Liver (tissue), 9 donors: ENCODE results near the gene ZNF160. TPM values are rescaled to one million over a fixed set of nuclear protein-coding genes. Genes with fewer than 3 reads are reported as not detected.

Experiments
- DNase-seq: peaks from one replicate; pipeline ENCODE4 v3.0.0-alpha.2; 2017; ENCODE audit warnings: low spot score
- H3K27ac ChIP-seq, 2 donors: one replicate each; pipeline ENCODE4 v1.7.0; 2013; ENCODE audit warnings: inconsistent platforms in 2 of 2, low read length in 2 of 2, control low read depth in 1 of 2, low read depth in 1 of 2, mild to moderate bottlenecking in 1 of 2
- H3K27me3 ChIP-seq, 4 donors: one replicate each; pipeline versions ENCODE4 v1.6.1 to v1.7.0; 2013; ENCODE audit warnings: low read length in 3 of 4, inconsistent platforms in 1 of 4, mild to moderate bottlenecking in 1 of 4, moderate library complexity in 1 of 4; ENCODE audit not compliant: control insufficient read depth in 4 of 4, insufficient read depth in 4 of 4
- H3K36me3 ChIP-seq, 4 donors: one replicate each; pipeline versions ENCODE4 v1.6.1 to v1.7.0; 2013; ENCODE audit warnings: low read length in 3 of 4, mild to moderate bottlenecking in 3 of 4, low read depth in 1 of 4, moderate library complexity in 1 of 4; ENCODE audit not compliant: control insufficient read depth in 4 of 4, insufficient read depth in 3 of 4
- H3K4me1 ChIP-seq, 4 donors: one replicate each; pipeline versions ENCODE4 v1.6.1 to v1.7.0; 2013; ENCODE audit warnings: low read length in 3 of 4, mild to moderate bottlenecking in 3 of 4, moderate library complexity in 1 of 4; ENCODE audit not compliant: control insufficient read depth in 4 of 4, insufficient read depth in 4 of 4
- H3K4me3 ChIP-seq, 3 donors: one replicate each; pipeline versions ENCODE4 v1.6.1 to v1.7.0; 2013; ENCODE audit warnings: low read length in 3 of 3, control low read depth in 1 of 3, low read depth in 1 of 3, mild to moderate bottlenecking in 1 of 3
- H3K9ac ChIP-seq, 2 donors: one replicate each; pipeline ENCODE4 v1.7.0; 2013; ENCODE audit warnings: low read length in 2 of 2, mild to moderate bottlenecking in 2 of 2, moderate library complexity in 2 of 2, control low read depth in 1 of 2, low read depth in 1 of 2
- H3K9me3 ChIP-seq, 4 donors: one replicate each; pipeline versions ENCODE4 v1.6.1 to v1.7.0; 2013; ENCODE audit warnings: low read length in 3 of 4; ENCODE audit not compliant: control insufficient read depth in 4 of 4
- ATF3 ChIP-seq: IDR thresholded peaks from 2 replicates; pipeline ENCODE4 v1.6.1; 2016; ENCODE audit warnings: antibody characterized with exemption
- EGR1 ChIP-seq, 2 donors: IDR thresholded peaks; 2 replicates each; pipeline ENCODE4 v1.6.1; 2016 to 2018; ENCODE audit warnings: antibody characterized with exemption in 2 of 2, low read depth in 2 of 2
- FOXA1 ChIP-seq: IDR thresholded peaks from 2 replicates; pipeline ENCODE4 v1.6.1; 2016; ENCODE audit warnings: antibody characterized with exemption
- FOXA2 ChIP-seq: IDR thresholded peaks from 2 replicates; pipeline ENCODE4 v1.6.1; 2016; ENCODE audit warnings: antibody characterized with exemption
- GABPA ChIP-seq, 2 donors: IDR thresholded peaks in 1 of 2; conservative IDR thresholded peaks in 1 of 2; 2 replicates each; pipeline ENCODE4 v1.6.1; 2016; ENCODE audit warnings: antibody characterized with exemption in 2 of 2, mild to moderate bottlenecking in 1 of 2, moderate library complexity in 1 of 2
- HNF4A ChIP-seq, 2 donors: conservative IDR thresholded peaks; 2 replicates each; pipeline ENCODE4 v1.6.1; 2016; ENCODE audit warnings: antibody characterized with exemption in 2 of 2, mild to moderate bottlenecking in 2 of 2
- HNF4G ChIP-seq: IDR thresholded peaks from 2 replicates; pipeline ENCODE4 v1.6.1; 2016; ENCODE audit warnings: antibody characterized with exemption
- NR2F2 ChIP-seq: IDR thresholded peaks from 2 replicates; pipeline ENCODE4 v1.6.1; 2016; ENCODE audit warnings: antibody characterized with exemption
- RAD21 ChIP-seq, 2 donors: IDR thresholded peaks; 2 replicates each; pipeline ENCODE4 v1.6.1; 2016; ENCODE audit warnings: antibody characterized with exemption in 2 of 2, mild to moderate bottlenecking in 2 of 2
- RXRA ChIP-seq, 2 donors: IDR thresholded peaks; 2 replicates each; pipeline ENCODE4 v1.6.1; 2017 to 2018; ENCODE audit warnings: antibody characterized with exemption in 2 of 2, mild to moderate bottlenecking in 1 of 2
- SP1 ChIP-seq: IDR thresholded peaks from 2 replicates; pipeline ENCODE4 v1.6.1; 2018; ENCODE audit warnings: antibody characterized with exemption, mild to moderate bottlenecking
- TAF1 ChIP-seq: conservative IDR thresholded peaks from 2 replicates; pipeline ENCODE4 v1.6.1; 2016; ENCODE audit warnings: antibody characterized with exemption, mild to moderate bottlenecking
- ZBTB33 ChIP-seq: IDR thresholded peaks from 2 replicates; pipeline ENCODE4 v1.6.1; 2016; ENCODE audit warnings: antibody characterized with exemption
- WGBS: extraction: QIAGEN DNeasy Blood & Tissue Kit; methylation state at CpG from one replicate; pipeline ENCODE4 v1.1.7; 2013; 5-methylcytosine and 5-hydroxymethylcytosine counted together
- polyA plus RNA-seq, 2 donors: library from polyadenylated mRNA; stranded (reverse) in 1 of 2; unstranded in 1 of 2; fragments of 200-250 nt in 1 of 2; fragments of >200 nt in 1 of 2; fragmentation: Nextera tagmentation in 1 of 2; extraction: Ambion mirVana in 1 of 2; gene quantifications; one replicate each; pipeline versions ENCODE4 v1.2.1 to v1.2.3, GENCODE V29; 2013 to 2015
- total RNA-seq, 2 donors: library from RNA; depleted of rRNA; stranded (reverse); fragments of >200 nt; gene quantifications; one replicate each; pipeline ENCODE4 v1.2.3, GENCODE V29; 2014
- TF ChIP-seq, protein P1 (sequence below): IDR thresholded peaks from 2 replicates; pipeline ENCODE4 v1.6.1; 2016; ENCODE audit warnings: antibody characterized with exemption, mild to moderate bottlenecking
- TF ChIP-seq, protein P2 (sequence below): fragments of 150-350 bp; IDR thresholded peaks from 2 replicates; pipeline ENCODE4 v1.5.1; 2017; ENCODE audit warnings: improper control_type of control experiment, low read depth, low read length; ENCODE audit not compliant: missing input control
- TF ChIP-seq, protein P3 (sequence below): IDR thresholded peaks from 2 replicates; pipeline ENCODE4 v1.6.1; 2016; ENCODE audit warnings: antibody characterized with exemption
- donor health status: healthy.
- donor health status: healthy.
- donor health status: healthy.
- donor health status: healthy.
- donor health status: healthy.

Gene ZNF160
- total and polyA plus RNA-seq, 4 donors: 6.3 to 30.1 (median 8.0) TPM

DNA sequence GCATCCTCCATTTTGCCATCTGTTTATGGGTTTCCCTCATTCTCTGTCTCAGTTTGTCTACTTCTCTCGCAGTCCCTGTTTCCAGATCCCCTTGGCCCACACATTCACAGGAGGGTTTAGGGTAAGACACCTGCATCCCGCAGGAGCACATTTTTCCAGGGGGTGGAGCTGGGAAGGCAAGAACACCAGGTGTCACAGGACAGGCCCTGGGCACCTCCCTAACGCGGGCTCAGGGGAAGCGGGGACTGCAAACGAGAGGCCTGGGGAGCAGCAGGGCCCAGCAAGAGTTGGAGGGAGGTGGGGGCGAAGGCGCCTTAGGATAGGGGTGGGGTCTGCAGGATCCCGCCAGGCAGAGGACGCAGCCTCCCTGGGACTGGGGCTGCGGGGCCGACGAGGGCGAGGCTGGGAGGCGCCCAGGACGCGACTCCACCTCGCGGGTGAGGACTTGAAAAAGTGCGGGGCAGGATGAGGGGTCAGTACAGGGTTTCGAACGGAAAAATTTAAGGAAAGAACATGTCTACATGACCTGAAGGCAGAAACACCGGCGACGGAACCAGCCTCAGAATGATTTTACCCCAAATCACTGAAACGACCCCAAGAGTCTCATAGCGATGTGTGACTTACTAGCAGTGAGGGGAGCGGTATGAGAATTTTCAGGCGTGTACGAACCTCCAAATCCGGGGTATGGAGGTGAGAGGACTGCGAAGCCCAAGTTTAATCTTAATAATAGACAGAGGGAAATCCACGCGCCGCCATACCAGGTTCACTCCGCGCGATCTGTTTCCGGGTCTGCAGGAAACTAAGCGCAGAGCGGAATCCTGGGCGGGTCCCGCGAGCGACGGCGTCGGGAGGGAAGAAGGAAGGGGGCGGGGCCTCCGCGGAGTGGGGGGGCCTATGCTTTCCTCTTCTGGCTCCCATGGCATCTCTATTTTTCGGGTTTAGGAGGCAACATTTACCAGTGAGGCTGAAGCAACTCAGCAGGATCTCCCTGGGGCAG lies 65.8 kb downstream of the ZNF160 start:
- H3K36me3 ChIP-seq: no peaks in the 10 kb centered on the region
- H3K4me1 ChIP-seq: no peaks in the 10 kb centered on the region
- peaks cover 13 to 61% (median 17%) of the 10 kb centered on the region in 4 donors for H3K9me3 ChIP-seq
- peak; percentile 61 for DNase-seq
- H3K27me3 ChIP-seq: peaks cover 0 to 8% (median 1%) of the 10 kb centered on the region in 4 donors
- 21% methylated on average over 52 of the region's 52 CpGs for WGBS
- no peak for TF ChIP-seq GABPA (IDR thresholded peaks at IDR 0.05 in 1 of 2, conservative IDR thresholded peaks at IDR 0.05 in 1 of 2)
- no peak for TF ChIP-seq RAD21 (IDR thresholded peaks at IDR 0.05)
- TF ChIP-seq, protein P1, sequence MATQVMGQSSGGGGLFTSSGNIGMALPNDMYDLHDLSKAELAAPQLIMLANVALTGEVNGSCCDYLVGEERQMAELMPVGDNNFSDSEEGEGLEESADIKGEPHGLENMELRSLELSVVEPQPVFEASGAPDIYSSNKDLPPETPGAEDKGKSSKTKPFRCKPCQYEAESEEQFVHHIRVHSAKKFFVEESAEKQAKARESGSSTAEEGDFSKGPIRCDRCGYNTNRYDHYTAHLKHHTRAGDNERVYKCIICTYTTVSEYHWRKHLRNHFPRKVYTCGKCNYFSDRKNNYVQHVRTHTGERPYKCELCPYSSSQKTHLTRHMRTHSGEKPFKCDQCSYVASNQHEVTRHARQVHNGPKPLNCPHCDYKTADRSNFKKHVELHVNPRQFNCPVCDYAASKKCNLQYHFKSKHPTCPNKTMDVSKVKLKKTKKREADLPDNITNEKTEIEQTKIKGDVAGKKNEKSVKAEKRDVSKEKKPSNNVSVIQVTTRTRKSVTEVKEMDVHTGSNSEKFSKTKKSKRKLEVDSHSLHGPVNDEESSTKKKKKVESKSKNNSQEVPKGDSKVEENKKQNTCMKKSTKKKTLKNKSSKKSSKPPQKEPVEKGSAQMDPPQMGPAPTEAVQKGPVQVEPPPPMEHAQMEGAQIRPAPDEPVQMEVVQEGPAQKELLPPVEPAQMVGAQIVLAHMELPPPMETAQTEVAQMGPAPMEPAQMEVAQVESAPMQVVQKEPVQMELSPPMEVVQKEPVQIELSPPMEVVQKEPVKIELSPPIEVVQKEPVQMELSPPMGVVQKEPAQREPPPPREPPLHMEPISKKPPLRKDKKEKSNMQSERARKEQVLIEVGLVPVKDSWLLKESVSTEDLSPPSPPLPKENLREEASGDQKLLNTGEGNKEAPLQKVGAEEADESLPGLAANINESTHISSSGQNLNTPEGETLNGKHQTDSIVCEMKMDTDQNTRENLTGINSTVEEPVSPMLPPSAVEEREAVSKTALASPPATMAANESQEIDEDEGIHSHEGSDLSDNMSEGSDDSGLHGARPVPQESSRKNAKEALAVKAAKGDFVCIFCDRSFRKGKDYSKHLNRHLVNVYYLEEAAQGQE: no peak
- no peak for TF ChIP-seq FOXA2
- TF ChIP-seq NR2F2: no peak
- TF ChIP-seq SP1: no peak
- no peak for TF ChIP-seq RXRA (IDR thresholded peaks at IDR 0.05)
- TF ChIP-seq, protein P2, sequence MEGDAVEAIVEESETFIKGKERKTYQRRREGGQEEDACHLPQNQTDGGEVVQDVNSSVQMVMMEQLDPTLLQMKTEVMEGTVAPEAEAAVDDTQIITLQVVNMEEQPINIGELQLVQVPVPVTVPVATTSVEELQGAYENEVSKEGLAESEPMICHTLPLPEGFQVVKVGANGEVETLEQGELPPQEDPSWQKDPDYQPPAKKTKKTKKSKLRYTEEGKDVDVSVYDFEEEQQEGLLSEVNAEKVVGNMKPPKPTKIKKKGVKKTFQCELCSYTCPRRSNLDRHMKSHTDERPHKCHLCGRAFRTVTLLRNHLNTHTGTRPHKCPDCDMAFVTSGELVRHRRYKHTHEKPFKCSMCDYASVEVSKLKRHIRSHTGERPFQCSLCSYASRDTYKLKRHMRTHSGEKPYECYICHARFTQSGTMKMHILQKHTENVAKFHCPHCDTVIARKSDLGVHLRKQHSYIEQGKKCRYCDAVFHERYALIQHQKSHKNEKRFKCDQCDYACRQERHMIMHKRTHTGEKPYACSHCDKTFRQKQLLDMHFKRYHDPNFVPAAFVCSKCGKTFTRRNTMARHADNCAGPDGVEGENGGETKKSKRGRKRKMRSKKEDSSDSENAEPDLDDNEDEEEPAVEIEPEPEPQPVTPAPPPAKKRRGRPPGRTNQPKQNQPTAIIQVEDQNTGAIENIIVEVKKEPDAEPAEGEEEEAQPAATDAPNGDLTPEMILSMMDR: no peak
- TF ChIP-seq EGR1 (IDR thresholded peaks at IDR 0.05; ENCODE audit: low read depth in 2 of 2): no peak
- TF ChIP-seq FOXA1: no peak
- TF ChIP-seq ZBTB33: no peak
- TF ChIP-seq HNF4G: no peak
- no peak for TF ChIP-seq TAF1
- no peak for TF ChIP-seq HNF4A (conservative IDR thresholded peaks at IDR 0.05)
- TF ChIP-seq, protein P3, sequence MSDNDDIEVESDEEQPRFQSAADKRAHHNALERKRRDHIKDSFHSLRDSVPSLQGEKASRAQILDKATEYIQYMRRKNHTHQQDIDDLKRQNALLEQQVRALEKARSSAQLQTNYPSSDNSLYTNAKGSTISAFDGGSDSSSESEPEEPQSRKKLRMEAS: no peak
- no peak for TF ChIP-seq ATF3
- no peak overlapping the region for H3K9ac ChIP-seq
- no peak overlapping the region for H3K27ac ChIP-seq
- H3K4me3 ChIP-seq: peak overlapping the region in 2 of 3 donors; percentile 11 to 16
